Colonic mucosa (tissue), 4 donors: Measurements from ENCODE around the gene BBS1. TPM values are rescaled to one million over a fixed set of nuclear protein-coding genes. Genes with fewer than 3 reads are reported as not detected.

ENCODE experiments used
- DNase-seq: peaks from one replicate; pipeline ENCODE4 v3.0.0-alpha.2; 2020
- H3K27ac ChIP-seq: fragments of 200-600 bp; one replicate; pipeline ENCODE4 v1.8.0; 2021
- H3K27me3 ChIP-seq: fragments of 200-600 bp; one replicate; pipeline ENCODE4 v1.8.0; 2021
- H3K36me3 ChIP-seq: fragments of 200-600 bp; one replicate; pipeline ENCODE4 v1.8.0; 2021
- H3K4me1 ChIP-seq: fragments of 200-600 bp; one replicate; pipeline ENCODE4 v1.8.0; 2021; ENCODE audit warnings: mild to moderate bottlenecking
- H3K4me3 ChIP-seq: fragments of 200-600 bp; one replicate; pipeline ENCODE4 v1.8.0; 2021
- H3K9ac ChIP-seq, 2 donors: one replicate each; pipeline ENCODE4 v1.7.0; 2013; ENCODE audit warnings: control low read depth in 2 of 2, low read depth in 2 of 2, low read length in 2 of 2
- H3K9me3 ChIP-seq: fragments of 200-600 bp; one replicate; pipeline ENCODE4 v1.8.0; 2021
- intact Hi-C: fragments of 100-400 bp; cut with DNase I; formaldehyde crosslinking; loops from one replicate; pipeline ENCODE4 v1.14.1; 2022
- total RNA-seq, 2 donors: library from RNA; stranded (reverse); fragmentation: NEBNext Ultra II Directional in 1 of 2; extraction: Animal tissue kit (Norgen Biotek cat#: 25700) in 1 of 2; gene quantifications; one replicate each; pipeline ENCODE4 v1.2.1, GENCODE V29; 2021
- TF ChIP-seq, protein P1 (sequence below): fragments of 200-600 bp; IDR thresholded peaks from one replicate; pipeline ENCODE4 v1.8.0; 2022; ENCODE audit warnings: antibody characterized with exemption, mild to moderate bottlenecking
- donor health status: healthy.
- donor health status: DM: no; HTN: no; CAD: no.
- donor health status: DM: no; HTN: no; CAD: no.

Gene BBS1
- total RNA-seq, 2 donors from 2014 or later: 16.8 to 25.8 TPM

DNA sequence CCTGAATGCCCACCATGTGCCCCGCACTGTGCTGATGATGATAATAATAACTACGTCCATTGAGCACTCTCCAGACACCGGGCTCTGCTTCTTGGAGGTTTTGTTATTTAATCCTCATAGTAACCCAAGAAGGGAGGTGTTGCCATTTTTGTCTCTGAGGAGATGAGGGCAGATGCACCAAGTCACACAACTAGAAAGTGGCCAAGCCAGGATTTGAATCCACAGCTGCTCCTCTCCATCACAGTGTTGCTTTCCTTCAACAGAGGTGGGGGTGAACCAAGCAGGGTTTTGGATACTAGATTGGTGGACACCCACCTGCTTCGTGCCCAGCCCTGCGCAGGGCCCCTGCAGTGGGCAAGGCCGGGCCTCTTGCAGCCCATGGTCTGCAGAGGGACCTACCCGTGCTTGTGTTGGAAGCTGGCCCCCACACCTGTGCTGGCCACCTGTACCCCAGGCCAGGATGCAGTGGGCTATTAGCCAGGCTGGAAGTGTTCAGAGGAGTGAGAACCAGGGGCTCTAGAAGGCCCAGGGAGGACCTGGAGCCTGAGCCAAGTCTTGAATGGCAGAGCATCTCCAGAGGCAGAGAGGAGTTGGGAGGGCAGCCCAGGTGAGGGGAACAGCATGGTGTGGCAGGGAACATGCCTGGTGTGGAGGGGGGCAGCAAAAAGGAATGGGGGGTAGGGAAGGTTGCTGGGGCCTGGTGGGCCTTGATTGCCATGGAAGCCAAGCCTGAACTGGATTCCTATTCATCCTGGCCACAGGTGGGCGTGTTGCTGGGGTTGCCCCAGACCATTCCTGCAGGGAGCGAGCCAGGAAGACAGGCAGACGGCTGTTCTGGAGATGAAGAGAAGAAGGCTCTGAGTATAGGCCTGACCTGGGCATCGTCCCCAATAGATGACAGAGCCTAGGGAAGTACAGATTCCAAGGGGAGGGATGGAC, 32.9 kb upstream of the BBS1 start:
- intact Hi-C loops: no loop called here
- Histone ChIP-seq H3K27ac (no peak overlapping the region), H3K4me3 (no peak overlapping the region), H3K9ac (no peak overlapping the region), H3K27me3 (no peaks in the 10 kb centered on the region), H3K4me1 (no peaks in the 10 kb centered on the region), H3K9me3 (no peaks in the 10 kb centered on the region), H3K36me3 (no peaks in the 10 kb centered on the region)
- TF ChIP-seq, protein P1, sequence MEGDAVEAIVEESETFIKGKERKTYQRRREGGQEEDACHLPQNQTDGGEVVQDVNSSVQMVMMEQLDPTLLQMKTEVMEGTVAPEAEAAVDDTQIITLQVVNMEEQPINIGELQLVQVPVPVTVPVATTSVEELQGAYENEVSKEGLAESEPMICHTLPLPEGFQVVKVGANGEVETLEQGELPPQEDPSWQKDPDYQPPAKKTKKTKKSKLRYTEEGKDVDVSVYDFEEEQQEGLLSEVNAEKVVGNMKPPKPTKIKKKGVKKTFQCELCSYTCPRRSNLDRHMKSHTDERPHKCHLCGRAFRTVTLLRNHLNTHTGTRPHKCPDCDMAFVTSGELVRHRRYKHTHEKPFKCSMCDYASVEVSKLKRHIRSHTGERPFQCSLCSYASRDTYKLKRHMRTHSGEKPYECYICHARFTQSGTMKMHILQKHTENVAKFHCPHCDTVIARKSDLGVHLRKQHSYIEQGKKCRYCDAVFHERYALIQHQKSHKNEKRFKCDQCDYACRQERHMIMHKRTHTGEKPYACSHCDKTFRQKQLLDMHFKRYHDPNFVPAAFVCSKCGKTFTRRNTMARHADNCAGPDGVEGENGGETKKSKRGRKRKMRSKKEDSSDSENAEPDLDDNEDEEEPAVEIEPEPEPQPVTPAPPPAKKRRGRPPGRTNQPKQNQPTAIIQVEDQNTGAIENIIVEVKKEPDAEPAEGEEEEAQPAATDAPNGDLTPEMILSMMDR: no peak
- DNase-seq: no peak

DNA sequence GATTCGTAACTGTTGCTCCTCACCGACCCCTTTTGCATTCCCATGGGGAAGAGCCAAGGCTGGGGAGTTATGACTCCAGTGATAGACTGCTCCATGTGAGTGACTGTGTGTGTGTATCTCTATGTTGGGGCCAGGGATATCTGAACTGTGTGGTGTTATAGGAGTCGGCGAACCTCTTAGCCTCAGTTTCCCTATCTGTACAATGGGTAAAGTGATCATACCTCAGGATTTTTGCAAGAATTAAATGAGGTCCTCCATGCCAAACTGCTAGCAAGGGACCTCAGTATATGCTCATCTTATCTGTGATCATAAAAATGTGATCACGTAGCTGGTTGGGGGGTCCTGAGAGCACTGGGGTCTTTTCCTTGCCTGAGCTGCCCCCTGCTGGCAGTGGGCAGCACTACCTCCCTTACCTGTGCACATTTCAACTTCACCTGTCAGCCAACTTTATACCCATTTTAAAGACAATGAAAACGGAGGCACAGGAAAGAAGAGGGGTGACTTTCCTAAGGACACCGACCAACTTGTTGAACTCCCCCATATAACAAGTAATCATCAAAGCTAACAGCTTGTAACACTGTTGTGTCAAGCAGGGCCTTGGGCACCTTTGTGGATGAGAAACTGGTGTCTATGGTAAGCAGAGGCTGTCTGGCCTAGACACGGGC, 31.6 kb upstream of the BBS1 start:
- intact Hi-C loops: no loop called here
- Histone ChIP-seq H3K4me1 (no peaks in the 10 kb centered on the region), H3K36me3 (no peaks in the 10 kb centered on the region), H3K9ac (peak overlapping the region; percentile 85 to 98), H3K27ac (peak overlapping the region; percentile 91), H3K9me3 (no peaks in the 10 kb centered on the region), H3K4me3 (peak overlapping the region; percentile 74), H3K27me3 (no peaks in the 10 kb centered on the region)
- no peak for DNase-seq
- TF ChIP-seq, protein P1: peak; percentile 66

DNA sequence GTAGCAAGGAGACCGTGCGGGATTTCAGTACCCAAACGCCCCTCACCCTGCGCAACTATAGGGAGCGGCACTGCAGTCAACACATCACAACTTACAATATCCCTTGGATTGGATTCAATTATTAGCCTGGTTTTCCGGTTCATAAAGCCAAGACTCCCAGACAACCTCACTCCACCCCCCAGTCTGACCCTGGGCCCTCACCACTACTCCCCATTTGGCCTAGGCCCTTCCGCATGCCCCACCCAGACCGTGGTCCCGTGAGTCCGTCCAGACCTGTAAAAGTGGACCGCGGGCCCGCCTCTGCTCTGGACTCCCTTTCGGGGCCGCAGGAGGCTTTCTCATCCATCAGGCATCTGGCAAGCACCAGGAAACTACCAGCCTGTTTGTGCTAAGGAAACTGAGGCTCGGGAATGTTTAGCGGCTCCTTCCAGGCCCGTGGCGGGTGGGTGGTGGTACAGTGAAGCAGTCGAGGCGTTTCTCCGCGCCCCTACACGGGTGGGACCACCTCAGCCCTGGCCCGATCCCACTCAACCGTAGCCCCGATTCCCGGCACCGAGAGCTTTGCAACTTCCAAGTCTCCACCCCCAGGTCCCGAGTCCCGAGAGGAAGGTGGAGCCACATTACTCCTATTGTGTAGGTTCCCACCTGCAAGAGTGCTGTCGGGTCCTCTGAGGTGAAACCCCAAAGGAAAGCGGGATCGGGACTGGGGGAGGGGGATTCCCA, 30.9 kb upstream of the BBS1 start:
- peak overlapping the region; percentile 74 for H3K4me3 ChIP-seq
- H3K27me3 ChIP-seq: no peaks in the 10 kb centered on the region
- H3K27ac ChIP-seq: peak overlapping the region; percentile 91
- TF ChIP-seq, protein P1: no peak
- H3K36me3 ChIP-seq: no peaks in the 10 kb centered on the region
- no peaks in the 10 kb centered on the region for H3K4me1 ChIP-seq
- H3K9me3 ChIP-seq: no peaks in the 10 kb centered on the region
- peak overlapping the region; percentile 85 to 98 for H3K9ac ChIP-seq
- intact Hi-C loops: no loop called here
- peak; percentile 81 for DNase-seq

DNA sequence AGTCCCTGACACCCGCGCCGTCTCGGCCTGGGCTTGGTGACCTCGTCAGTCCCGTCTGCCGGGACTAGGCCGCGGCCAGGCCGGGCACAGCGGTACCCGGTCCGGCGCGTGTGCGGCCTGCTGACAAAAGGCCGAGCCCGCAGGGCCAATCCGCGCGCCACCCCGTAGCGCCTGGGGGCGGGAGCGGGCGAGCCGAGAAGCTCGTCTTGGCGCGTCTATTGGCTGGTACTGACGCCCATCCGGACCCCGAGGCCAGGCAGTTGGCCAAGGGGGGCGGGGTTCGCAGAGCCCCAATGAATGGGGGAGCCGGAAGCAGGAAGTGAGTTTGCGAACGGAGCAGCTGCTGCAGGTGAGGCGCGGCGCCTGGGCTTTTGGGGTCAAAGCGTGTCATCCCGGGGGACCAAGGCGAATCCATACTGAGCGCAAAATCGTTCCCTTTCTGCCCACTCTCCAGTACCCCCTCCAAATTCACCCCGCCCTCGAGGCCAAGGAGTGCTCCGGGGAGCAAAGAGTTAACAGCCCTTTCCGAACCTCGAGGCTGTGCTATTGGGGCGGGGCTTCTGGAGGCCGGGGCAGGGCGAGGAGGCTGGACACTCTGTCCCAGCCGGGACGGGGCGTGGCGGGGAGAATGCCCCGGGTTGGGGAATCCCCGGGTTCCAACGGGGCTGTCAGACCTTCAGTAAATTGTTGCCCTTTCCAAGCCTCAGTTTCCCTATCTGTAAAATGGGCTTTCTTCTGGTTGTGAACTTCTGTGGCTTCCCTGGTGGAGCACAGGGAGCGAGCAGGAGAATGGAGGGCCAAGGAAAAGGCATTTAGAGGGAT, 30.1 kb upstream of the BBS1 start, which contains the start of gene DPP3:
Gene DPP3 (plus strand): TSS at position 318 of the 822 bp plus-strand sequence. CDS start 1,767 bp downstream, outside the sequence.
- H3K36me3 ChIP-seq: no peaks in the 10 kb centered on the region

More for the DNA sequence above, 30.1 kb upstream of the BBS1 start, which contains the start of gene DPP3:
- Histone ChIP-seq H3K27me3 (no peaks in the 10 kb centered on the region), H3K27ac (peak within 1 kb of the TSS; percentile 91), H3K9ac (peak within 1 kb of the TSS; percentile 85 to 98), H3K9me3 (no peaks in the 10 kb centered on the region), H3K4me1 (no peaks in the 10 kb centered on the region), H3K4me3 (peak within 1 kb of the TSS; percentile 74)
- peak; percentile 98 for DNase-seq
- TF ChIP-seq, protein P1: no peak
- intact Hi-C loops: no loop called here
